Astrocyte (in vitro differentiated cells and primary cell): ENCODE results near the gene AWAT2.

Source experiments
- EZH2 ChIP-seq: IDR thresholded peaks from 2 replicates; pipeline ENCODE4 v1.6.1; 2012; ENCODE audit warnings: mild to moderate bottlenecking, low read length, inconsistent platforms; ENCODE audit not compliant: insufficient read depth
- TF ChIP-seq, protein P1 (sequence below): IDR thresholded peaks from 2 replicates; pipeline ENCODE4 v1.5.1; 2011; ENCODE audit warnings: low read depth, mild to moderate bottlenecking, inconsistent platforms, low read length, moderate library complexity; ENCODE audit not compliant: insufficient read depth

DNA sequence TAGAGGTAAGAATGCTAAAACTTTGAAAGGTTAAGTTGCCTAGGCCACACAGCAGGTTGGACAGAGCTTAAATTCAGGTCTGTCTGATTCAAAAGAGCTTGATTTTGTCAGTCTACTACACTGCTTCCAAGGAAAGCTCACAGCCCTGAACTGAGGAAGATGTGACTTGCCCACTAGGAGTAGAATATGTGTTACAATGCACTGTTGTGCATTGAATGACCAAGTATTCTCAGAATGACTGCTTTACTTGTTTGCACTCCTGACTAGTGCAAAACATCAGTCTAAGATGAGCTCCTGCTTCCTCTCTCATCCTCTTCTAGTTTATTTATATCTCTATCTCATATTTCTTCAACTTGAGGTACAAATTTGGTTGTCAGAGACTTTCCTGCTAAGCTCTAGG is 56.2 kb downstream of the AWAT2 start:
- TF ChIP-seq, protein P1, sequence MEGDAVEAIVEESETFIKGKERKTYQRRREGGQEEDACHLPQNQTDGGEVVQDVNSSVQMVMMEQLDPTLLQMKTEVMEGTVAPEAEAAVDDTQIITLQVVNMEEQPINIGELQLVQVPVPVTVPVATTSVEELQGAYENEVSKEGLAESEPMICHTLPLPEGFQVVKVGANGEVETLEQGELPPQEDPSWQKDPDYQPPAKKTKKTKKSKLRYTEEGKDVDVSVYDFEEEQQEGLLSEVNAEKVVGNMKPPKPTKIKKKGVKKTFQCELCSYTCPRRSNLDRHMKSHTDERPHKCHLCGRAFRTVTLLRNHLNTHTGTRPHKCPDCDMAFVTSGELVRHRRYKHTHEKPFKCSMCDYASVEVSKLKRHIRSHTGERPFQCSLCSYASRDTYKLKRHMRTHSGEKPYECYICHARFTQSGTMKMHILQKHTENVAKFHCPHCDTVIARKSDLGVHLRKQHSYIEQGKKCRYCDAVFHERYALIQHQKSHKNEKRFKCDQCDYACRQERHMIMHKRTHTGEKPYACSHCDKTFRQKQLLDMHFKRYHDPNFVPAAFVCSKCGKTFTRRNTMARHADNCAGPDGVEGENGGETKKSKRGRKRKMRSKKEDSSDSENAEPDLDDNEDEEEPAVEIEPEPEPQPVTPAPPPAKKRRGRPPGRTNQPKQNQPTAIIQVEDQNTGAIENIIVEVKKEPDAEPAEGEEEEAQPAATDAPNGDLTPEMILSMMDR, result no peak
- TF ChIP-seq EZH2, result no peak
